ENCODE results near the gene CXADR.
A peak's percentile ranks its signal among the peaks of the same experiment; 100 is the strongest.

- no peak for TF ChIP-seq CTCF (IDR thresholded peaks at IDR 0.05; ENCODE audit: insufficient read depth, low read length)
- no peak for TF ChIP-seq REST (IDR thresholded peaks at IDR 0.05; ENCODE audit: insufficient replicate concordance, low read depth)
- TF ChIP-seq POLR2AphosphoS5 (IDR thresholded peaks at IDR 0.05; ENCODE audit: low read depth), result no peak
- no peak for TF ChIP-seq GABPA (IDR thresholded peaks at IDR 0.05; ENCODE audit: low read depth)
- TF ChIP-seq SPI1 (IDR thresholded peaks at IDR 0.05; ENCODE audit: borderline replicate concordance, low read depth), result 0 out of 2 replicates have a peak, but pooled peaks have one; percentile 2
Observed at GRCh38 chr21:17491716-17492414, 21.0 kb upstream of the CXADR start.

Data from HL-60 (cell line).